ENCODE results near the gene TNPO3. TPM values are rescaled to one million over a fixed set of nuclear protein-coding genes. Genes with fewer than 3 reads are reported as not detected.

TNPO3 gene
- total and polyA plus RNA-seq, 2 donors from 2014 or later = 20.1 to 35.7 TPM

- no peak for TF ChIP-seq CTCF (IDR thresholded peaks at IDR 0.05; ENCODE audit: borderline replicate concordance, extremely low read depth, insufficient read depth)
- peak; percentile 13 for FAIRE-seq
- no peak overlapping the region for H3K27ac ChIP-seq (ENCODE audit: low read depth in 2 of 2, low read length in 2 of 2)
- DNase-seq = no peak
- peaks cover 0 to 5% (median 0%) of the 10 kb centered on the region in 3 donors for H3K4me1 ChIP-seq (ENCODE audit: control insufficient read depth in 2 of 3, insufficient read depth in 2 of 3, low read depth in 1 of 3, low read length in 3 of 3)
- no peaks in the 10 kb centered on the region for H3K36me3 ChIP-seq (ENCODE audit: control insufficient read depth in 2 of 3, insufficient read depth in 3 of 3, low read length in 3 of 3)
- no peaks in the 10 kb centered on the region for H3K27me3 ChIP-seq (ENCODE audit: control insufficient read depth, insufficient read depth, low read length)
- no peak overlapping the region for H3K9ac ChIP-seq (ENCODE audit: low read length in 3 of 3)
- no peak overlapping the region for H3K4me3 ChIP-seq (ENCODE audit: low read length in 3 of 3)
- intact Hi-C loops (cut with DNase I) = no loop called here
- H3K9me3 ChIP-seq (ENCODE audit: control insufficient read depth in 2 of 3, insufficient read depth in 1 of 3, low read length in 3 of 3) = no peaks in the 10 kb centered on the region
Measured at GRCh38 chr7:129021656-129022055, 33.3 kb downstream of the TNPO3 start.

GRCh38 chr7:129017933-129018538 lies 36.9 kb downstream of the TNPO3 start:
- intact Hi-C loops (cut with DNase I) = no loop called here
- no peak for FAIRE-seq
- Histone ChIP-seq H3K36me3 (ENCODE audit: control insufficient read depth in 2 of 3, insufficient read depth in 3 of 3, low read length in 3 of 3) (peaks cover 9 to 19% (median 10%) of the 10 kb centered on the region in 3 donors), H3K27me3 (ENCODE audit: control insufficient read depth, insufficient read depth, low read length) (no peaks in the 10 kb centered on the region), H3K4me3 (ENCODE audit: low read length in 3 of 3) (no peak overlapping the region), H3K9me3 (ENCODE audit: control insufficient read depth in 2 of 3, insufficient read depth in 1 of 3, low read length in 3 of 3) (no peaks in the 10 kb centered on the region), H3K4me1 (ENCODE audit: control insufficient read depth in 2 of 3, insufficient read depth in 2 of 3, low read depth in 1 of 3, low read length in 3 of 3) (no peaks in the 10 kb centered on the region), H3K9ac (ENCODE audit: low read length in 3 of 3) (no peak overlapping the region), H3K27ac (ENCODE audit: low read depth in 2 of 2, low read length in 2 of 2) (no peak overlapping the region)
- no peak for TF ChIP-seq CTCF (IDR thresholded peaks at IDR 0.05; ENCODE audit: borderline replicate concordance, extremely low read depth, insufficient read depth)
- no peak for DNase-seq

- no peaks in the 10 kb centered on the region for H3K27me3 ChIP-seq (ENCODE audit: control insufficient read depth, insufficient read depth, low read length)
- FAIRE-seq (no peak), DNase-seq (no peak)
- H3K4me3 ChIP-seq (ENCODE audit: low read length in 3 of 3) = no peak overlapping the region
- peaks cover 9 to 19% (median 10%) of the 10 kb centered on the region in 3 donors for H3K36me3 ChIP-seq (ENCODE audit: control insufficient read depth in 2 of 3, insufficient read depth in 3 of 3, low read length in 3 of 3)
- intact Hi-C loops (cut with DNase I) = no loop called here
- H3K4me1 ChIP-seq (ENCODE audit: control insufficient read depth in 2 of 3, insufficient read depth in 2 of 3, low read depth in 1 of 3, low read length in 3 of 3) = no peaks in the 10 kb centered on the region
- H3K27ac ChIP-seq (ENCODE audit: low read depth in 2 of 2, low read length in 2 of 2) = no peak overlapping the region
- H3K9ac ChIP-seq (ENCODE audit: low read length in 3 of 3) = no peak overlapping the region
- H3K9me3 ChIP-seq (ENCODE audit: control insufficient read depth in 2 of 3, insufficient read depth in 1 of 3, low read length in 3 of 3) = no peaks in the 10 kb centered on the region
- no peak for TF ChIP-seq CTCF (IDR thresholded peaks at IDR 0.05; ENCODE audit: borderline replicate concordance, extremely low read depth, insufficient read depth)
Measured at GRCh38 chr7:129017264-129017663, 37.6 kb downstream of the TNPO3 start.
